GM19240 (cell line): Measurements from ENCODE around the gene APP.
"Not testable (repeated sequence)": the region's sequence is repeated elsewhere in the genome, so short reads cannot be mapped to it uniquely, and the experiment has no call there.

ENCODE experiments used
- DNase-seq: peaks from one replicate; pipeline ENCODE4 v3.0.0; 2011; ENCODE audit warnings: low spot score; ENCODE audit not compliant: insufficient read length

The APP gene

DNA sequence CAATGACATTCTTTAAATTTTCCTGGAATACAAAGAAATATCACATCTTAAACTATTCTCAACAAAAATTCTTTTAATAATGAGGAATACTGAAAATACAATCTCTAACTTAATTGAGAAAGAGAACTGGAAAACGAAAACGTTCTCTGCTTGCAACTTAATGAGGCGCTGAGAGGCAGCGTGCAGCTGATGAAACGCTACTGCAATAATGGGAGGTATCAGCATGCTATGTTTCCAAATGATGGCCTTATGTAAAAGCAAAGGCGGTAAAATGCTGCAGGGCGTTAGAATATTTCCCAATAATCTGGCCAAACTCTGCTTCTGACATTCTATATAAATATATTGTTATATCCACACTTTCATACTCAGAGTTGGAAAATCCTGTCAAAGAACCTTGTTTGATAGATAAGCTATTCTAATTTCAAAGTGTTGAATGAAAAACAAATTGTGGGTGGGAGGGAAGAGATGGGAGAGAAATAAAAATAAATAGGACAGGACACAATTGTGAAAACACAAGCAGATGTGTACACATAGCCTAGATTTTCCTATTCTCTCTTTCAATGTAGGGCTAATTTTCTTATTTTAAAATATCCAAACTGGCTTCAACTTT lies 70.9 kb downstream of the APP start:
- DNase-seq: no peak

DNA sequence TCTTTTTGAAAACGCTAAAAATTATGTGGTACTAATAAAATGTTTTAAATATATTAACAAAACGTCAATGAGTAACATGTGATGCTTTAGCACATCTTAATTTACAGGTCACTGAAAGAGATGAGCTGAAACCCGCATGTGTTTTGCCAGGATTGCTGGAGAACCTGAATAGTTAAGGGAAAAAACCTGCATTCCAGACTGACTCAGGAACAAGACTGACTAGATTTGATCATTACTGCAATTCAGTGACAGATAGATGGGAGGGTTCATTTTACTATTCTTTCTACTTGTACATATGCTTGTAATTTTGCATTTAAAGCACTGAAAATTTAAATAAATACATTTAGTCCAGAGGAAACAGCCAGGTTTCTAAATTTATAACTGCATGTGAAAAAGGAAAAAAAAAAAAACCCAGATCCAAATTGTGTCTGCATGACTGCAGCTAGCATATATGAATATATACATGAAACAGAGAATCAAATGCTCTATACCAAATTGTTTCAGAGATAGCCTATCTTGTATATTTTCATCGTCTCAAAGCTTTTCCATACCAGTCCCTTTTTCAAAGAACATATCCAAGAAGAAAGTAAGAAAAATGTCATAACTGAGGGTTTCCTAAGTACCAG lies 71.7 kb downstream of the APP start:
- DNase-seq: no peak

DNA sequence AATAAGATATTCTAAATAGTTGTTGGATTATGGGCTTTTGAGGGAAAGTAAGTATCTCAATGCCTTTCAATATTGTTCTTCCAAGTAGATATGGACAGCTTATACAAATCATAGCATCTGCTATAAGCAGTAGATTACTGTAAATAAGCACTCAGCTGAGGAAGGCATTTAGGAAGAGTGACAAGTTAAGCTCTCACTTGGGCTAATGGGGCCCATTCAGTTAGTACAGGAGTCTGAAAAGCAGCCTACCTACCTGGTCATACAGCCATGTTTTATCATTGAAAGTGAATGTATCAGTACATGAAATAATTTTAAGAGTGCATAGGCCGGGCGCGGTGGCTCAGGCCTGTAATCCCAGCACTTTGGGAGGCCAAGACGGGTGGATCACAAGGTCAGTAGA lies 73.1 kb downstream of the APP start:
- DNase-seq: no peak

DNA sequence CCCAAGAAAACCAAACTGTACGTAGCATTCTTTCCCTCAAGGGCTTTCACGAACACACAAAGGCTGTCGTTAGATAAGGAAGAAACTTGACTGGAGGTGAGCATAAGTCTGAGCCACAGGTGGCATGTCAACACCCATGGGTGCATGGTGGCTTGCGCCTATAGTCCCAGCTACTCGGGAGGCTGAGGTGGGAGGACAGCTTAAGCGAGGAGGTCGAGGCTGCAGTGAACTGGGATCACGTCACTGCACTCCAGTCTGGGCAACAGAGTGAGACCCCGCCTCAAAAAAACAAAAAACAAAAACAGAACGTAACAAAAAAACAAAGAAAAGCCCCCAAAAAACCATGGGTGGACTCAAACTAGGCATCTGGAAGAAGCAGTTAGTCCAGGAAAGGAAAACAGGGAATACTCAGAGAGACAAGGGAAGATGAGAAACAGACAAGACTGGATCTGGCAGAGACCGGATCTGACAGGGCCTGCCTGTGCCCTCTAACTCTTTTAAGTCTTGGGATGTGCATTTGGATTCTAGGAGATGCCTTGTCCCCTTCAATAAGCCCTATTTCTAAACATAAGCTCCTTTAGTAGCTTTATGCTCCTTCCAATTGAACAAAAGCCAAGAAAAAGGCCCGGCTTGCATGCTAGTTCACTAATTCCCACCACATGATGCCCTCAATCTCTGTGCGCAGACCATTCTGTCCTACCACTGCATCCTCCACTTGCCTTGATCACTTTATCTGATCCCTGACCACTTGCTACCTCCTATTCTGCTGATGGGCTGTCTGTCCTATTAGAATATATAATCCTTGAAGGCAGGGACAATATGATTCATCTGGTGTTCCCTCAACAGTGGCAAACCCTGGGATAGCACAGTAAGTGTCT lies 73.8 kb downstream of the APP start:
- no peak for DNase-seq

DNA sequence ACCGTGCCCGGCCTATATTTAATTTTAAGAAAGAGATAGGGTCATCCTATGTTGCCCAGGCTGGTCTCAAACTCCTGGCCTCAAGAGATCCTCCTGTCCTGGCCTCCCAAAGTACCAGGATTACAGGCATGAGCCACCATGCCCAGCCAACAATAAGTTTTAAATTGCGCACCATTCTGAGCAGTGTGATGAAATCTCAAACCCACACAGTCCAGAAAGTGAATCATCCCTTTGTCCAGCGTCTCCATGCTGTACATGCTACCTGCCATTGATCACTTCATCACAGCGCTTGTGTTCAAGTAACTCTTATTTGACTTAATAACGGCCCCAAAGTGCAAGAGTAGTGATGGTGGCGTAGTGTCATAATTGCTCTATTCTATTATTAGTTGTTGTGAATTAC lies 75.4 kb downstream of the APP start:
- no peak for DNase-seq

DNA sequence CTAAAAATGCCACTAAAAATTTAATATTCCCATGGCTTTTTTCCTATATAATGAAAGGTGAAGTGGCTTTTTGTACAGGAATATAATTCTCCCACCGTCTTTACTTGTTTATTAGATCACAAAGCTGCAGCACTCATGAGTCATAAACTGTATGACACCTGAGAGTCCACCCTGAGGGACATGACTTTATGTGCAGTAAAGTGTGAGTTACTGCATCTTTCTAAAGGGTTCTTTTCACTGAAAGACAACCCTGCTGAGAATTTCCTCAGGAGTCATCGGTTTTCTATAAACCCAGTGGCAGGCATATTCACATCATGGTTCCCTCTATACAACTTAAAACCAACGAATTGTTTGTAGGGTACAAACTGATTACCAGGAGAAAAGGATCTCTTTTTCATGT lies 77.4 kb downstream of the APP start:
- no peak for DNase-seq

DNA sequence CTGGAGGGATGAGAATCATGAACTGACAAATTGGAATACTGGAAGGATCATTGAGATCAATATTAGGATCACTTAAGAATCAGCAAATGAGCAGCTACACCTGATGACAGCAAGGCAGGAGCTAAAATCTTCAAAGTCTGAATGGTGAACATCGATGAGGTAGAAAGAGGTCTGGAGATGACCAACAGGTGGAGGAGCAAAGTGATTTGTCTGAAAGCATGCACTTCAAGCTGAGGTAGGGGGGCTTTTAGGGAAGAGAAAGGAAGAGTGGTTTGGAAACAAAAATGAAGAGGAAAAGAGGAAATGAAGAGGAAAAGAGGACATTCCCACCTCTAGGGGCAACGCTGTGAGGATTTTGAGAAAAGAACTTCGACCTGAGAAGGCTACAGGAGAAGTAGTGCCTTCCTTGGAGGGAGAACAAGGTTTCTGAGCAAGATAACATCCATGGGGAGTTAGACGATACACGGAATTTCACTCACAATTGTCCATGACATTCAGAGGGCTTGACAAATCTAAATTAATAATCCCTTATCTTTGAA lies 79.0 kb downstream of the APP start:
- no peak for DNase-seq

DNA sequence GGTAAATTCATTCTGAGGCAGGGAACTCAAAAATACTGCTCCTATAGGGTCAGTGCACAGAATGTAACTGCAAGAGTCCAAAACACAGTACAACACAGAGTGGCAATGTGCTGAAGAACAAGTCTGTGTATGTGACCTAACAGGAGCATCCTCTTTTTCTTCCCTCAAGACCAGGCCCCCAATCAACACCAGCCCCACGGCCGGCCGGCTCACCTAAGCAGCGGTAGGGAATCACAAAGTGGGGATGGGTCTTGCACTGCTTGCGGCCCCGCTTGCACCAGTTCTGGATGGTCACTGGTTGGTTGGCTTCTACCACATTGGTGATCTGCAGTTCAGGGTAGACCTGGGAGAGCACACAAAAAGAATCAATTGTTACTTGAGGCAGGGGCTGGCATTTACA lies 80.8 kb downstream of the APP start:
- DNase-seq: no peak

DNA sequence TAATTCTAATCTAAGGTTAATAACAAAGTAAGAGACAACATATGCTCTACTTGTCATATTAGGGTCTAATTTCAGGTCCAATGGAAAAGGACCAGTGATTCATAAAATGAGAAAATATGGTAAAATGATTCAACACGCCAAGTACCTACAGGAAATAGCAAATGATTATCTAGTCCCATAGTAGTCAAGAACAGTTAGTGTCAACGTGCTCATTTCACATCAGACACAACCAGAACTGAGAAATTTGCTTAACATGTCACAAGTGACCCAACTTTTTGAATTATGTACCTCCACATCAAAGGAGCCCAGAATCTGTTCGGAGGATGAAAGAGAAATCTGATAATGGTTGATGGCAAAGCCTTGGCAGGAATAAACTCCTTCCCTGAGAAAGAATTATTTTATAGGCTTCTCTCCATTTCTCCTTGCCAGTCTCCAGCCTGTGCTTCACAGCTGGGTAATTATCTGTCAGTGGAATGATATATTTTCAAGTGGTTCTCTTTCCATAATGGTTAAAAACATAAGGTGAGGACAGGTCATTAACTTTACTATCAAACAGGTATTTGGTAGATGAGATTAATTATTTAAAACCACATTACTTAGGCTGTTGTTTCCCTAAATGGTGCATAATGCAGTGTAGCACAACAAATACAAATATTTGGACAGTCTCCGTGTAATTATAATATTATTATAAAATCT lies 83.2 kb downstream of the APP start:
- DNase-seq: no peak

DNA sequence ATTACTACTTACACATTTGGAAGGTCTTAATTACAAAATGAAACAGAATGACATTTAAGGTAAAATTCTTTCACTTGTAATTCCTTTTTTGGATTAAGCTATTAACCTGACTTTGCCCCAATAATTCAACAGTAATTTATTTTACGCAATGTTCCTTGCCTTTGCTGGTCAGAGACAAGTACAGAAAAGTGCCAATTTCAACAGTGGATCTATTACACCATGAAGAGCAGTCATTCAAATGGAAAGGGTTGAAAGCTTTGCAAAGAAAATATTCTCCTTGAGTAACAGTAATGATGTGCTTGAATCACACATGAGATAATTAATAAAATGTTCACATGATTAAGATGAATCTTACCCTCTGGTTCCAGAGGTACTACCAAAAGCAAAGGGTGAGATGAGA lies 84.7 kb downstream of the APP start:
- no peak for DNase-seq

DNA sequence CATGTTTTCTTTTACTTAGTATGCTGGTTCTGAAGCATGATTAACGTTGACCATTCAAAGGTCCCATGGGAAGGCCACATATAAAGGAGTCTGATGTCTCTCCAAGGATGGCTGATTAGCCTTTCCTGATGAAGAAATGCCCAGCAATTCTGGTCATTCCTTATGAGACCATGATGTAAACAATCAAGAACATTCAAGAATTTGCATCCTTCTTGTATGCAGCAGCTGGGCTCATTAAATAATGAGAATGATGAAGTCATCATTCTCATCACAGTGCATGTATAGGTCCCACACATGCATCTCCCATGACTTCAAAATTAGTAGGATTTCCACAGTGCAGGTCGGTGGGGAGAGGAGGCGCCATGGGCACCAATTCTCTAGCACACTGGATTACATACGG lies 85.4 kb downstream of the APP start:
- no peak for DNase-seq

DNA sequence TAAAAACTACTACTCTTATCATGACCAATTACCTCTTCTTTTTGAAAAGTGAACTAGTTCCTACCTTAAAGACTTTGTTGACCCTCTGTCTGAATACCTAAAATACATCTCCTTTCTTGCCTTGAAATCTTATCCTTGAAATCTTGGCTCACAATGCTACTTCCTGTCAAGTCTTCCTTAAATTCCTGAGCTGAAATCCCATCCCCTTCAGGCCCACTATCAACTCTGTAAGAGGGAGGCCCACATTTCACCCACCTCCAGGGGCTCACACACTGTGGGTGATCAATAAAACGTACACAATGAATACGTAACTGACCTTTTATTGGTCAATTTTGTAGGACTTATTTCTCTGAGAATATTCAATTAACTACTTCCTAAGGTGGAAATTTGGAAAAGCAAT lies 88.0 kb downstream of the APP start:
- no peak for DNase-seq

DNA sequence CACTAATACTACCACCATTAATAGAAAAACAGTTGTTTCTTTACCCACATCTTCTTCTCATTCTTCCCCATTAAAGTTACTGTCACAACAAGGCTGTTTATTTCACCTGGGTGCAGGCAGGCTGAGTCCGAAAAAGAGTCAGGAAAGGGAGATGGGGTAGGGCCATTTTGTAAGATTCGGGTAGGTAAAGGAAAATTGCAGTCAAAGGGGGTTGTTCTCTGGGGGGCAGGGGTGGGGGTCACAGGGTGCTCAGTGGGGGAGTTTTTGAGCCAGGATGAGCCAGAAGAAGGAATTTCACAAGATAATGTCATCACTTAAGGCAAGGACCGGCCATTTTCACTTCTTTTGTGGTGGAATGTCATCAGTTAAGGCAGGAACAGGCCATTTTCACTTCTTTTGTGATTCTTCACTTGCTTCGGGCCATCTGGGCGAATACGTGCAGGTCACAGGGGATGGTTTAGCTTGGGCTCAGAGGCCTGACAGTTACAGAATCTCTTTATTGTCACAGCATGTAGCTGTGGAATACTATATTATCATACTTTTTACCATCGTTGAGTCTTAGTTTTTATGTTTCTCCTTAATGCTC lies 89.3 kb downstream of the APP start:
- DNase-seq: not testable (repeated sequence)

DNA sequence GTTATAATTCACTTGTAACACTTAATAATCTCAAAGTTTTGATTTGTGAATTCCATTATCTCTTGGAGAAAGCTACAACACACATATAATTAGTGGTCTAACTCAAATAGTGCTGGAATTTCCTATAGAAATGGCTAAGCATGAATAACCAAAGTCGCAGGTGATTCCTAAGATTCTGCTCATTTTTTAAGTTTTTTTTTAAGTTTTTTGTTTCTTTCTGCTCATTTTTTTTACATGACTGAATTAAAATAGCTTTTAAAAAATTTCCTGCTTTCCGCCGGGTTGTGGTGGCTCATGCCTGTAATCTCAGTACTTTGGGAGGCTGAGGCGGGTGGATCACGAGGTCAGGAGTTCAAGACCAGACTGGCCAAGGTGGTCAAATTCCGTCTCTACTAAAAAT lies 90.4 kb downstream of the APP start:
- DNase-seq: no peak

DNA sequence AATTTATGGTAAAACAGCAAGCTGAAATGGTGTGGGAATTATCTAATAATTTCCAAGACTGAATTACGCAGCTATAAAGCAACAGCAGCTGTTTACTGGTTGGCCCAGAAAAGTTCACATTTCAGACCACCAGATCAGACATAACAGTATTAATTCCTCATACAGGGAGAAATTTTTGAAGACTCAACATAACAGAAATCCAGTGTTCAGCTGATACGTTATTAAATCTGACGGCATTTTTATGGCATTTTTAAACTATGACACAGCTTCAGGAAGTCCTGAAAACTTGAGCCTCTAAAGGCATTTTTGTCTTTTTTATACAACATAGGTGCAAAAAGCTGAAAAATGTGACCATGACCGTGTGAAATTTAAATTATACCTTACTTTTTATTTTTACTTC lies 91.2 kb downstream of the APP start:
- no peak for DNase-seq

DNA sequence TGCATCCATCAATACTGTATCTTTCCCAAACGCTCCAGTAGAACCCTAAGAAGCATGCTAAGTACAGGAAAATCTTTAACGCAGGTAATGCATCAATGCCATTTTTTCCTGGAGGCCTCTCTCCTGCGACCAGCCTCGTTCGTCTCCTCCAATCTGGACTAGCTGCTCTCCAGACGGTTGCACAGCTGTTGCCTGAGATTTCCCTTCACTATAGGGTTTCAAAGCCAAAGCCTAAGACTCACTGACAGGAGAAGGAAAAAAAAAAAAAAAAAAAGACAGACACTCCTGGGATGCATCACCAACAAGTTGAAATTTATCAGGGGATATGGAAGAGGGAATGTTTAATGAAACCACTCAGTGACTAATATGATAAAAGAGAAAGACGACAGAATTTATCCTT lies 93.0 kb downstream of the APP start:
- no peak for DNase-seq

DNA sequence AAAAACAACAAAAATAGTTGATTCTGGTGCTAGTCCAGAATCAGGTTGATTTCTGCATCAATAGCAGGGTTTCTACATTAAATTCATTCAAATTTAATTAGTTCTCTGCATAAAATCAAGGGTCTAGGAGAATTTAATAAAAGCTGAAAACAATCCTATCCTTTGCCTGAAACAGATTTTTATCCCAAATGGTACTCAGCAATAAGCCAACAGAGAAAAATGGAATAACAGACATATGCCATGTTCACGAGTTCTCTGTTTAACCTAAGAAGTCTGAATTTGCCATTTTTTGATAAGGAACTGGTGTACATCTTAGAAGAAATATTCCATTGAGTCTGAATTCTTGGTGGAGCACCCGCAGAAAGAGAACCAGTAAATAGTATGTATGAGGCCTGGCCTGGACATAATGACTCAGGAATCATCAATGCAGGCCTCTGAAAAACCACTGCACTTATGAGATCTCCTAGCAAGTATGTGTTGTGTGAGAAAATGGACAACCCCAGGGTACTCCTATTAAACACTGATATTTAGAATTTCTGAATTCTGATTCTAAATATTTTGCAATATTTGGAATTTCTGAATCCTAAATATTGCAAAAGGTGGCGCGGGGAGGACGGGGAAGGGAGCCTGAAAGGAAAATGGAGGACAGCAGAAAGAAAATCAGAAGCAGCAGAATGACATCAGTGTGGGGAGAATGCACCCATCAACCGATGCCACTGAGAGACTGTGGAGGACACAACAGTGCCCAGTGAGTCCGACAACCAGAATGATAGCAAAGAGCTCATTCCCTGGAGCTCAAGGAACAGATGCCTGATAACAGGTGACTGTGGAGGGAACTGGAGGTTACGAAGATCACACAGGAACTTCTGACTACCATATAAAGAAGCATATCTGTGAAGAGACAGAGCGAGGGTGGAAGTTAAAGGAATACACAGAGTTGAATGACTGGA lies 97.6 kb downstream of the APP start:
- DNase-seq: no peak

DNA sequence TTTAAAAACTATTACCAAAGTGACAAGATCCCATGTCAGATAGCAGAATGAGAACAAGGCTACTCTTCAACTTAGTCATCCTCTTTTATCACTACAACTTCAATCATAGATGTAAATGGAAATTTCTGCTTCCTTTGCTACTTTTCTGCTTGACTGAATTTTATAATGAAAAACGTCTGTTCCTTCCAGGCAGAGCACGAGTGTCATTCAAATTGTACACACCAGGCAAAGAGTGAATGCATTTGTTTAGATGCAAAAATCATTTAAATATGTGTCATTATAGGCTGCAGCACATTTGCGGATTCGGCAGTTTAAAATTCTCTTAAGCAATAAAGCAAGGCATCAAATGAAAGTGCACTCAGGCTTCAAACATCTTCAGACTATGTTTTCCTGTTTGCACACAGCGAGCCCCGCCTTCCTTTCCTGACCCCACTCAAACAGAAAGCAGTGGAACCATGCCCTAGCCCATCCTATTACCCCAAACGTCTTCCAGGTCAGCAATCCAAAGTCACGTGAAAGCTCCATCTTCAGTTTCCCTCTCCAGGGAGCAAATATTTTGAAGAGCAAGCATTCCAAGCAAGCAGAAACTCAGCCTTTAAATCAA lies 99.6 kb downstream of the APP start:
- peak; percentile 4 for DNase-seq

DNA sequence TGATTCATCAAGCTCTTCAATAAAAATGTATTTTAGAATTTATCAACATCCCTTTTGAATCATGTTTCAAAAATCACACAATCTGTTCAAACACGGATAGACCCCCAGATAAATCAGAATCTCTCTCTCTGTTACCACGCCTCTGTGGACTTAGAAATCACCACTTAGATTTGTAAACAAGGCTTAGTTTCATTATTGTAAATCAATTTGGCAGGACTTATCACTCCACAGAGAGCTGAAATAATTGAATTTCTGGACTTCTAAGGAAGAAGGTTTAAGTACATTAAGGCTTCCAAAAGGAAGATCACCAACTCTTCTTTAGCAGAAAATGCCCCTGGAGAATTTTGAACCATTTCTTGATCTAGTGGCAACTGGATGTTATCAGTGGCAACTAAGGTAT lies 100.4 kb downstream of the APP start:
- no peak for DNase-seq

DNA sequence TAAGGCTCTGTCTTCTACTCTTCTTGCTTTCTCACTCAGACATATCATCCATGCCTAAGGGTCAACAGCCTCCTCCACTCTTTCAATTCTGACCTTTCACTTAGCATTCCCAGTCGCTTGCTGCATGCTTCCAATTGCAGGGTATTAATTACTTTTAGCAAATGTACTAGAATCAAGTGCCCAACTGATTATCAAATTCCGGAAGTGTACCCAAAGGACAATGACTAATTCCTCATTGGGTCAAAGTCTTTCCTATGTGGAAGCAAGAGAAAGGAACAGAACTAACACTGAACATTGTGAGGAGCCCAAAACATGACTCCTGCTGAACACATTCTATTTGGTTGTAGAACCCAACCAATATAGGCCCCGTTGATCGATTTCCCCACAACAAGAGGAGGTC lies 101.8 kb downstream of the APP start:
- no peak for DNase-seq
